H1 (cell line): ENCODE results near the gene DSTN.

Source experiments
- CREB1 ChIP-seq: IDR thresholded peaks from 2 replicates; pipeline ENCODE4 v1.6.1; 2012; ENCODE audit warnings: inconsistent platforms
- CTCF ChIP-seq, 3 experiments: IDR thresholded peaks; 1 replicate in 2 of 3; 2 replicates in 1 of 3; pipeline versions ENCODE4 v1.5.1 to v1.6.1; 2011; ENCODE audit warnings: low read length in 3 of 3, mild to moderate bottlenecking in 3 of 3, inconsistent platforms in 2 of 3, low read depth in 1 of 3, moderate library complexity in 1 of 3; ENCODE audit not compliant: insufficient read depth in 1 of 3; ENCODE audit errors: control extremely low read depth in 1 of 3
- EGR1 ChIP-seq: IDR thresholded peaks from 2 replicates; pipeline ENCODE4 v1.6.1; 2011; ENCODE audit warnings: low read depth, low read length, borderline replicate concordance
- EZH2 ChIP-seq: fragments of 200-600 bp; sonication (generic); IDR thresholded peaks from 2 replicates; pipeline ENCODE4 v1.7.1; 2012; ENCODE audit warnings: low read depth, mild to moderate bottlenecking, moderate library complexity, low read length, inconsistent platforms; ENCODE audit not compliant: severe bottlenecking
- JUN ChIP-seq: IDR thresholded peaks from 2 replicates; pipeline ENCODE4 v1.6.1; 2011; ENCODE audit warnings: low read depth, mild to moderate bottlenecking, improper control_type of control experiment, low read length
- MAX ChIP-seq: IDR thresholded peaks from 2 replicates; pipeline ENCODE4 v1.6.1; 2012; ENCODE audit warnings: inconsistent platforms
- PHF8 ChIP-seq: fragments of 200-600 bp; sonication (generic); conservative IDR thresholded peaks from 2 replicates; pipeline ENCODE4 v1.7.1; 2012; ENCODE audit warnings: low read depth, mild to moderate bottlenecking, inconsistent platforms, low read length, moderate library complexity
- SIN3A ChIP-seq, 2 experiments: IDR thresholded peaks in 1 of 2; conservative IDR thresholded peaks in 1 of 2; 2 replicates each; pipeline ENCODE4 v1.6.1; 2011 to 2012; ENCODE audit warnings: low read length in 2 of 2, improper control_type of control experiment in 1 of 2, low read depth in 1 of 2, mild to moderate bottlenecking in 1 of 2
- SUZ12 ChIP-seq: fragments of 200-600 bp; sonication (generic); IDR thresholded peaks from 2 replicates; pipeline ENCODE4 v1.6.1; 2012; ENCODE audit warnings: mild to moderate bottlenecking, inconsistent platforms, low read length, moderate library complexity, mixed read lengths
- USF2 ChIP-seq: IDR thresholded peaks from 2 replicates; pipeline ENCODE4 v1.6.1; 2011; ENCODE audit warnings: low read length, improper control_type of control experiment

GRCh38 chr20:17608701-17609497, 39.0 kb downstream of the DSTN start:
- TF ChIP-seq CTCF (IDR thresholded peaks at IDR 0.05; ENCODE audit: control extremely low read depth in 1 of 3, insufficient read depth in 1 of 3, low read depth in 1 of 3, low read length in 3 of 3) (no peak), CREB1 (no peak), EZH2 (no peak), SUZ12 (no peak), SIN3A (conservative IDR thresholded peaks at IDR 0.05 in 1 of 2, IDR thresholded peaks at IDR 0.05 in 1 of 2; ENCODE audit: low read depth in 1 of 2, low read length in 2 of 2) (no peak), MAX (no peak), JUN (no peak), USF2 (no peak), EGR1 (no peak), PHF8 (no peak)
